BLaER1 treated with 17β-estradiol and CSF1 and Interleukin-3, amounts not matched to agents 10 nM and 100 nM (cell line): Measurements from ENCODE around the gene PEPD.

Experiments used
- H3K27ac ChIP-seq, 11 experiments: shearing (Covaris generic); formaldehyde crosslinking; 2 replicates each; pipeline ENCODE4 v1.8.1; 2022
- H3K27me3 ChIP-seq, 11 experiments: shearing (Covaris generic); formaldehyde crosslinking; 2 replicates each; pipeline ENCODE4 v1.8.1; 2022
- H3K36me3 ChIP-seq, 11 experiments: shearing (Covaris generic); formaldehyde crosslinking; 2 replicates each; pipeline ENCODE4 v1.8.1; 2022
- H3K4me1 ChIP-seq, 10 experiments: shearing (Covaris generic); formaldehyde crosslinking; 2 replicates each; pipeline ENCODE4 v1.8.1; 2022
- H3K4me2 ChIP-seq, 11 experiments: shearing (Covaris generic); formaldehyde crosslinking; 2 replicates each; pipeline ENCODE4 v1.8.1; 2022
- H3K4me3 ChIP-seq, 10 experiments: shearing (Covaris generic); formaldehyde crosslinking; 2 replicates each; pipeline ENCODE4 v1.8.1; 2022
- H3K9ac ChIP-seq, 11 experiments: shearing (Covaris generic); formaldehyde crosslinking; 2 replicates each; pipeline ENCODE4 v1.8.1; 2022
- H3K9me3 ChIP-seq, 11 experiments: shearing (Covaris generic); formaldehyde crosslinking; replicated peaks in 1 of 11; 2 replicates each; pipeline ENCODE4 v1.8.1; 2022
- H4K20me1 ChIP-seq, 11 experiments: shearing (Covaris generic); formaldehyde crosslinking; 2 replicates each; pipeline ENCODE4 v1.8.1; 2022
- Cebpa-rat ChIP-seq, 11 experiments: shearing (Covaris generic); IDR thresholded peaks; 2 replicates each; pipeline ENCODE4 v1.8.1; 2022

PEPD gene

DNA sequence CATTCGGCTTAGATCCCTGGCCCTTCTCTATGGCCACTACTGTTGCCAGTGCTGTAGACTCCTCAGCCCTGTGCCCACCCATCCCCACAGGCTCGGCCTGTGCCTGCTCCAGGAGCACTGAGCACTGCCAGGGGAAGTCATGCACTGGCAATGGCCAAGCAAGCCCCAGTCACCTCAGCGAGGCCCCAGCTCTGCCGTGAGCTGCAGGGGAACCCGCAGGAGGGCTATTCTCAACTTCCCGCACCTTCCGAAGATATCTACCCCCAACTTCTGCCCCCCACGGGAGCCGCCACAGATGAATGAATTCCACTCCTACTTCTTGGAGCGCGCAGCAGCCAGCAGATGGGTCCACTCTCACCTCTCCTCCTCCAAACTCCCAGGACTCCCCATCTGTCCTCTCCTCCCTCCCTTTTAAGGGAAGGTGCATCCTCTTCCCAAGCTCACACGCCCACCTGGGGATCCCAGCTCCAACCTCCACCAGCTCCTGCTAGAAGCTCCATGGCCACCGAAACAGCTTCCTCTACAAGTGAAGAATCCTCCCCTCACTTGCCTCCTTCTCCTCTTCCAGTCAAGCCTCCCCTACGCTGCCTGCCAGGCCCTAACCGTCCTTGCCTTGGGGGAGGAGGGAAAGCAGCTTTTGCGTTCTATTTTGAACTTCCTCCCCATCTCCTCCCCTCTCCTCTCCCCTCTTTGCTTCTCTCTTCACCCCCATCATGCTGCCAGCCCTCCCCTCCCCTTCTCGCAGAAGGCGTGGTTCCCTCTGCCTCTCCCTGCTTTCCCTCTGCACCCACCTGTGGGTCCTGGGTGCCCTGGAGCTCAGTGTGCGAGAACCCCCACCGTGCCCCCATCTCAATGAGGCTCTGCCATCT is 52.2 kb downstream of the PEPD start:
- no peak overlapping the region for H3K9ac ChIP-seq

DNA sequence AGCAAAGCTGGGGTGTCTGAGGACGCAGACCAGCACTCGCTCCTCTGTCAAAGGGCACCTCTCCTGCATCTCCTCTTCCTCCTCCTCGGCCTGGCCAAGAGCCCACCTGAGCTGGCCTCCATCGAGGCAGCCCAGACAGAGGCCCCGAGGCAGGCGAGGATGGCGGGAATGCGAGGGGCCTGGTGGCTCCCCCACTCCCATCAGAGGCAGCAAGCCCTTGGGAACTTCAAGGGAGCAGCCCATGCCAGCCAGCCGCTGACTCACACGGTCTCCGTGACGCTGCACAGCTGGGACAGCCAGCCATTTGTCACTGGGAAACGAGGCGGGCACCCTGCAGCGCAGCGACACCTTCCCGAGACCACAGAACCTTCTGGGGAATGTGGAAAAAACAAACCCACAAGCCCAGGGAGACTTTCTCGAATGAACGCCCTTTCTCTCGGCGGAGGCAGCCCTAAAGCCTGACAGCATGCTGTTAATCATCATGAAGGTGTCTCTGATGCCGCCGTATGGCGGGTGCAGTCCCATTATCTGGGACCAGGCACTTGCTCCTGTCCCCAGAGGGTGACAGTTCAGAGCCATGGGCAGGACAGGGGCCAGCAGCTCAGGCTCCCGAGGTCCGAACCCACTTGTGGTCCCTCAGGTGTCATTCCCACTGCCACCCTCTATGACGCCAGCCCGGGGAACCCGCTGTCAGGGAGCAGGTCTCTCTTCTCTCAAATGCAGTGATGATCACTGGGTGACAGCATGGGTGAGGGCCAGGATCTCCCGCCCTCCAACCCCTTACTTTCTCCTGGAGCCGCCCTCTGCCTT is 53.0 kb downstream of the PEPD start:
- Histone ChIP-seq H3K9me3 (no peaks in the 10 kb centered on the region), H3K36me3 (peaks cover 0 to 72% (median 7%) of the 10 kb centered on the region in 11 experiments; a peak in 9 of 22 replicates), H3K4me3 (no peak overlapping the region), H3K4me2 (no peak overlapping the region), H3K9ac (no peak overlapping the region), H3K27ac (no peak overlapping the region), H4K20me1 (peaks cover 0 to 85% (median 12%) of the 10 kb centered on the region in 11 experiments; a peak in 13 of 22 replicates), H3K4me1 (peaks cover 0 to 13% (median 1%) of the 10 kb centered on the region in 10 experiments; a peak in 4 of 20 replicates), H3K27me3 (no peaks in the 10 kb centered on the region)
- TF ChIP-seq Cebpa-rat (IDR thresholded peaks at IDR 0.05), result no peak

More for the DNA sequence above, 52.2 kb downstream of the PEPD start:
- Histone ChIP-seq H3K4me2 (no peak overlapping the region), H3K4me1 (peaks cover 0 to 20% (median 6%) of the 10 kb centered on the region in 10 experiments; a peak in 7 of 20 replicates), H4K20me1 (peaks cover 0 to 82% (median 15%) of the 10 kb centered on the region in 11 experiments; a peak in 12 of 22 replicates), H3K27ac (no peak overlapping the region), H3K27me3 (no peaks in the 10 kb centered on the region), H3K9me3 (no peaks in the 10 kb centered on the region), H3K4me3 (no peak overlapping the region), H3K36me3 (peaks cover 0 to 71% (median 2%) of the 10 kb centered on the region in 11 experiments; a peak in 9 of 22 replicates)
- no peak for TF ChIP-seq Cebpa-rat (IDR thresholded peaks at IDR 0.05)

DNA sequence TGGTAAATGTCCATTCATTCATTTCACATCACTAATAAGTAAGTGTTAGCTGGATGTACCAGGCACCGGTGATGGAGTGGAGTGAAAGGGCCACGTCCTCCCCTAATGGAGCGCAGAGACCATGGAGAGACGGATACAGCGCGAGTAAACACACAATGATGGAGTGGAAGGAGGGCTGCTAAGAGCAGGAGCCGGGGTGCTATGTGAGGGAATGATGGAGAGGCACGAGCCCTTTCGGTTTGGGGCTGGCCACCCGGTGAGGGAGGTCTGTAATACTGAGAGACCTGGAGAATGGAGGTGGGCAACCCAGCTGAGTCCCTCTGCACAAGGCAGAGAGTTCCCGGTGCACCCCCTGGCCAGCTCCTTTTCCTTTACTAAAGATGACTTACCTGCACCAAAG is 53.7 kb downstream of the PEPD start:
- H3K27me3 ChIP-seq, result no peaks in the 10 kb centered on the region
- TF ChIP-seq Cebpa-rat (IDR thresholded peaks at IDR 0.05), result no peak
- peaks cover 0 to 73% (median 4%) of the 10 kb centered on the region in 11 experiments; a peak in 9 of 22 replicates for H3K36me3 ChIP-seq
- no peak overlapping the region for H3K4me2 ChIP-seq
- peaks cover 0 to 78% (median 9%) of the 10 kb centered on the region in 11 experiments; a peak in 12 of 22 replicates for H4K20me1 ChIP-seq
- no peaks in the 10 kb centered on the region for H3K9me3 ChIP-seq
- no peak overlapping the region for H3K4me3 ChIP-seq
- peaks cover 0 to 13% (median 0%) of the 10 kb centered on the region in 10 experiments; a peak in 4 of 20 replicates for H3K4me1 ChIP-seq
- no peak overlapping the region for H3K27ac ChIP-seq
- no peak overlapping the region for H3K9ac ChIP-seq

DNA sequence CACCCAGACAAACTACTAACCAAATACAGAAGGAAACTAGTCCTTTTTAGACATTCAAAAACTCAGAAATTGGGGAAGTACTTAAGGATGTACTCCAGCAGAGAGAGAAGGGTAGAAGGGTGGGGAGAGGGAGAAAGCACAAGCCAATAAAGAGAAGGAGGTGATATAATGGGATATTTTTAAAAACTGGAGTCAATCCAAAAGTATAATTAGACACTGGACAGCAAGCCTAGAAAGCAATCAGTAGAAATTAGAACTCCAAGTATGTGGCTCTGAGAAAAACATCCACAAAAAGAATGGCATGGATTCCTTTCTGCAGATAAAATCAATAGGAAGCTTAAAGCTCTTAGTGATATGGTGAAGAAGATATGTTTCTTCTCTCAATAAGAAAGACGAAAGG is 55.8 kb downstream of the PEPD start:
- Histone ChIP-seq H3K9ac (no peak overlapping the region), H3K27me3 (no peaks in the 10 kb centered on the region), H3K4me3 (no peak overlapping the region), H3K4me2 (no peak overlapping the region), H3K27ac (no peak overlapping the region), H3K36me3 (peaks cover 0 to 73% (median 6%) of the 10 kb centered on the region in 11 experiments; a peak in 12 of 22 replicates), H4K20me1 (peaks cover 0 to 74% (median 9%) of the 10 kb centered on the region in 11 experiments; a peak in 10 of 22 replicates), H3K4me1 (peaks cover 0 to 13% (median 0%) of the 10 kb centered on the region in 10 experiments; a peak in 4 of 20 replicates), H3K9me3 (no peaks in the 10 kb centered on the region)
- TF ChIP-seq Cebpa-rat (IDR thresholded peaks at IDR 0.05), result no peak

DNA sequence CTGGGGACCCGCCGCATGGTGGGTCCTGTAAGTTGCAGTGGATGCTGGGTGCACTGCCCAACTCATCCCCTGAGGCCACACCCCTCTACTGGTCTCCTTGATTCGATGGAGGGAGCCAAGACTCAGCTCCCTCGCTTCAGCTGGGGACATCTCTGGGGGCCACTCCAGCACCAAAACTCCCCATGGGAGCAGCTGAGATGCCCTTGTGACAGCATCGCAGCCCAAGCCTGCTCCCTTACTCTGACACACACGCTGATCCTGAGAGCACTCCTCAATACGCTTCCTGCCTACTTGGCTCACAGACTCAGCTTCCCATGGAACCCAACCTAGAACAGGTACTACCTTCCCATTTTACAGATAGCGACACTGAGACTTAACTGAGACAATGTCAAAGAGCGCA is 56.2 kb downstream of the PEPD start:
- Histone ChIP-seq H3K36me3 (peaks cover 0 to 73% (median 6%) of the 10 kb centered on the region in 11 experiments; a peak in 12 of 22 replicates), H3K27me3 (no peaks in the 10 kb centered on the region), H3K4me1 (peaks cover 0 to 13% (median 0%) of the 10 kb centered on the region in 10 experiments; a peak in 4 of 20 replicates), H4K20me1 (peaks cover 0 to 74% (median 9%) of the 10 kb centered on the region in 11 experiments; a peak in 10 of 22 replicates), H3K9ac (no peak overlapping the region), H3K27ac (no peak overlapping the region), H3K4me3 (no peak overlapping the region), H3K4me2 (no peak overlapping the region), H3K9me3 (no peaks in the 10 kb centered on the region)
- TF ChIP-seq Cebpa-rat (IDR thresholded peaks at IDR 0.05), result no peak

DNA sequence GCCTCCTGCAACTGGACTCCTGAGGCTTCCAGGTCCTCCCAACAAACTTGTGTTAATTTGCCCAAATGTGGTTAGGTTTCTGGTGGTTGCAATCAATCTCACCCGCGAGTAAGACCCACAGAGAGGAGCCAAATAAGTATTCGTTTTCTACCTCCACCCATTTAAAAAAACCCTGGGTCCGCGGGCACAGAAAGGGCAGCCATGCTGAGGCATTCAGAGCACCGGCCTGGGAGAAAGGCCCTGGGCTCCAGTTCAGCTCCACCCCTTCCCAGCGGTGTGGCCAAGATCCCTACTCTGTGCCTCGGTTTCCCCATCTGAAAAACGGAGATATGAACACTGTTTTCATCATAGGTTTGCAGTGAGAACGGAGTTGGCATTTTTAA is 56.9 kb downstream of the PEPD start:
- no peaks in the 10 kb centered on the region for H3K27me3 ChIP-seq
- TF ChIP-seq Cebpa-rat (IDR thresholded peaks at IDR 0.05), result no peak
- peaks cover 0 to 13% (median 0%) of the 10 kb centered on the region in 10 experiments; a peak in 4 of 20 replicates for H3K4me1 ChIP-seq
- no peak overlapping the region for H3K4me3 ChIP-seq
- H4K20me1 ChIP-seq, result peaks cover 0 to 71% (median 9%) of the 10 kb centered on the region in 11 experiments; a peak in 10 of 22 replicates
- H3K9me3 ChIP-seq, result no peaks in the 10 kb centered on the region
- no peak overlapping the region for H3K4me2 ChIP-seq
- no peak overlapping the region for H3K9ac ChIP-seq
- H3K27ac ChIP-seq, result no peak overlapping the region
- H3K36me3 ChIP-seq, result peaks cover 0 to 75% (median 6%) of the 10 kb centered on the region in 11 experiments; a peak in 12 of 22 replicates

DNA sequence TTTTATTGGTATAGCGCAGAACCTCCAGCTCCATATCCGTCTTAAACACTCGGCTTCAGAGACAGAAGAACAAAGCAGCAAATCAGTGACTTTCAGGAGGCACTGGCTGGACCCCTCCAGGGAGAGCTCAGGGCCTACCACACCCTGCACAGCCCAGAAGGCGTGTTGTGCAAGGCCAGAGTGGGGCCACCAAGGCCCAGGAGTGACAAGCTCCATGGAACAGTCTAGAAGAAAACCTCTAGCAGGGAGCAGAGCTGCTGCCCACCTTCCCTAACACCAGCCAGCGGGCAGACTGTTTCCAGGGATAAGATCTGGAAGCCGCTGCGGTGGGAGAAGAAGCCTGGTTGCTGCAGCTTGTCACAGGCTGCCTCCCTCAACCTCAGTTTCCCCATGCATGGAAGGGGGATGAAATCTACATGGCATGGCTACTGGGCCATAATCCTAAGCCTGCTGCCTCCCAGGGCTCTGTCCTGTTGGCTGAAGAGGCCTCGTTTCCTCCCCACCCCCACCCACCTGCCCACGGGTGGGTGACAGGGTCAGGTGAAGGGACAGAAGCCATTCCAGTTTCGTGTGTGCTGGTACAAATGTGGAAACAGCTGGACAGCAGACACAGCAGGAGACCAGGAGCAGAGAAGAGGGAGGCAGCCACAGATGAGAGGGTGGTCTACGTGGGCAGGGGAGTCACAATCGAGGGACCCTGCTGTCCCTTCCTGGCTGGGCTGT is 57.4 kb downstream of the PEPD start:
- TF ChIP-seq Cebpa-rat (IDR thresholded peaks at IDR 0.05), result no peak
- Histone ChIP-seq H3K4me1 (peaks cover 0 to 13% (median 0%) of the 10 kb centered on the region in 10 experiments; a peak in 4 of 20 replicates), H3K27ac (no peak overlapping the region), H4K20me1 (peaks cover 0 to 70% (median 9%) of the 10 kb centered on the region in 11 experiments; a peak in 10 of 22 replicates), H3K36me3 (peaks cover 0 to 69% (median 6%) of the 10 kb centered on the region in 11 experiments; a peak in 12 of 22 replicates), H3K4me2 (no peak overlapping the region), H3K4me3 (no peak overlapping the region), H3K9me3 (no peaks in the 10 kb centered on the region), H3K27me3 (no peaks in the 10 kb centered on the region), H3K9ac (no peak overlapping the region)

DNA sequence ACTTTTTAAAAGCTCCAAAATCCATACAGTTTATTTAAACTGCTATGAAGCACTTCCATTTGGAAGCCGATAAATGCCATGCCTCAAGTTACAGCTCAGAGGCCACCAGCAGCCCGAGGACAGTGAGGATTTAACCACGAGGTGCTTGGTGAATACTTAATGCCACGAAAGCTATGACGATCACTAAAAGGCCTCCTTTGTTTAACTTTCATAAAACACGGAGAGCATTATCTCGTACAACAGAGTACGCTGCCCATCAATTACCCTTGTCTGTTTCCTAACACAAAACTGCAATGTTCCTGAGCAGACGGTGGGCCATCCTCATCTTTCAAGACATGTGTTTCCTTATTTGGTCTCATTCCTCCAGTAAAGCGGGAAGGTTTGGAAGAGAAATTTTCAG is 58.4 kb downstream of the PEPD start:
- peaks cover 0 to 61% (median 6%) of the 10 kb centered on the region in 11 experiments; a peak in 12 of 22 replicates for H3K36me3 ChIP-seq
- no peaks in the 10 kb centered on the region for H3K9me3 ChIP-seq
- no peak for TF ChIP-seq Cebpa-rat (IDR thresholded peaks at IDR 0.05)
- no peaks in the 10 kb centered on the region for H3K27me3 ChIP-seq
- H3K4me3 ChIP-seq, result no peak overlapping the region
- no peak overlapping the region for H3K27ac ChIP-seq
- peaks cover 0 to 62% (median 4%) of the 10 kb centered on the region in 11 experiments; a peak in 10 of 22 replicates for H4K20me1 ChIP-seq
- H3K4me1 ChIP-seq, result peaks cover 0 to 13% (median 0%) of the 10 kb centered on the region in 10 experiments; a peak in 4 of 20 replicates
- no peak overlapping the region for H3K4me2 ChIP-seq
- no peak overlapping the region for H3K9ac ChIP-seq
